Loucy (cell line): ENCODE measurements around the gene PRR20G.

Experiments
- CTCF ChIP-seq: fragments of 200-600 bp; sonication (generic); conservative IDR thresholded peaks from 2 replicates; pipeline ENCODE4 v1.5.1; 2014; ENCODE audit warnings: mild to moderate bottlenecking, antibody characterized with exemption, low read length
- EZH2phosphoT487 ChIP-seq: fragments of 200-600 bp; IDR thresholded peaks from 2 replicates; pipeline ENCODE4 v1.6.1; 2018; ENCODE audit warnings: antibody characterized with exemption, mild to moderate bottlenecking, moderate library complexity, borderline replicate concordance

DNA sequence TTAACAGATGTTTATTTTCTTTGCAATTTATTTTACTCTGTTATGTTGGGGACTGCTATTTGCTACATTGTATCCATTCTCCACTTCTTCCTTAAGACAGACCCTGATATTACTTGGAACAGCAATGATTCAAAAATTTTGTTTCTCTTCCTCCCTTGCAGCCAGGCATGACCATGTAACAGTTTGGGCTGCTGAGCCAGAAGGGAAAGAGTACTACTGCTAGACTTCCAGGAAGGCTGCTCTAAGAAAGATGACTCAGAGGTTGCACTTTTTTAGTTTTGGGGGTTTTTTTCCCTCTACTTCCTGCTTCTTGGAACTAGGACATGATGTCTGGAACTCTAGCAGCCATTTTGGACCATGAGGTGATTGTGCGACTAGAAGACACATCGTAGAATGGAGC, 10.3 kb downstream of the PRR20G start:
- TF ChIP-seq CTCF (no peak), EZH2phosphoT487 (no peak)
